ENCODE data around the gene MTMR3. TPM values are rescaled to one million over a fixed set of nuclear protein-coding genes. Genes with fewer than 3 reads are reported as not detected.

MTMR3 gene
- total and polyA plus RNA-seq, 2 donors from 2014 or later: 9.6 to 56.2 TPM

DNA sequence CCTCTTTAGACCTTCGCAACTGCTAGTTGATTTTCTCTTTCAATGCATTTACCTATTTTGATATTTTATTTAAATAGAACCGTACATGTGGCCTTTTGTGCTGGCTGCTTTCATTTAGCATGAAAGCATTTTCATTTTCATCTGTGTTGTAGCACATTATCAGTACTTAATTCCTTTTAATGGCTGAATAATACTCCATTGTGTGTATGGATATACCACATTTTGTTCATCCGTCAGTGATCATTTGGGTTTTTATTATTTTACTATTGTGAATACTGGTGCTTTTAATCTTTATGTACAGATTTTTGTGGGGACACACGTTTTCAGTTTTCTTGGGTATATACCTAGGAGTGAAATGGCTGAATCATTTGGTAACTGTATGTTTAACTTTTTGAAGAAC is 43.1 kb downstream of the MTMR3 start:
- DNase-seq: no peak
- intact Hi-C loops (cut with DNase I): no loop called here
- TF ChIP-seq, protein P1, sequence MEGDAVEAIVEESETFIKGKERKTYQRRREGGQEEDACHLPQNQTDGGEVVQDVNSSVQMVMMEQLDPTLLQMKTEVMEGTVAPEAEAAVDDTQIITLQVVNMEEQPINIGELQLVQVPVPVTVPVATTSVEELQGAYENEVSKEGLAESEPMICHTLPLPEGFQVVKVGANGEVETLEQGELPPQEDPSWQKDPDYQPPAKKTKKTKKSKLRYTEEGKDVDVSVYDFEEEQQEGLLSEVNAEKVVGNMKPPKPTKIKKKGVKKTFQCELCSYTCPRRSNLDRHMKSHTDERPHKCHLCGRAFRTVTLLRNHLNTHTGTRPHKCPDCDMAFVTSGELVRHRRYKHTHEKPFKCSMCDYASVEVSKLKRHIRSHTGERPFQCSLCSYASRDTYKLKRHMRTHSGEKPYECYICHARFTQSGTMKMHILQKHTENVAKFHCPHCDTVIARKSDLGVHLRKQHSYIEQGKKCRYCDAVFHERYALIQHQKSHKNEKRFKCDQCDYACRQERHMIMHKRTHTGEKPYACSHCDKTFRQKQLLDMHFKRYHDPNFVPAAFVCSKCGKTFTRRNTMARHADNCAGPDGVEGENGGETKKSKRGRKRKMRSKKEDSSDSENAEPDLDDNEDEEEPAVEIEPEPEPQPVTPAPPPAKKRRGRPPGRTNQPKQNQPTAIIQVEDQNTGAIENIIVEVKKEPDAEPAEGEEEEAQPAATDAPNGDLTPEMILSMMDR (IDR thresholded peaks at IDR 0.05; ENCODE audit: borderline replicate concordance, extremely low read depth, insufficient read depth): no peak
- H3K27me3 ChIP-seq (ENCODE audit: control insufficient read depth, insufficient read depth, low read length): no peaks in the 10 kb centered on the region
- no peak overlapping the region for H3K27ac ChIP-seq (ENCODE audit: low read depth in 2 of 2, low read length in 2 of 2)
- H3K9me3 ChIP-seq (ENCODE audit: control insufficient read depth in 2 of 3, insufficient read depth in 1 of 3, low read length in 3 of 3): peaks cover 0 to 6% (median 0%) of the 10 kb centered on the region in 3 donors
- FAIRE-seq: no peak
- no peak overlapping the region for H3K9ac ChIP-seq (ENCODE audit: low read length in 3 of 3)
- peaks cover 0 to 6% (median 0%) of the 10 kb centered on the region in 3 donors for H3K4me1 ChIP-seq (ENCODE audit: control insufficient read depth in 2 of 3, insufficient read depth in 2 of 3, low read depth in 1 of 3, low read length in 3 of 3)
- H3K36me3 ChIP-seq (ENCODE audit: control insufficient read depth in 2 of 3, insufficient read depth in 3 of 3, low read length in 3 of 3): no peaks in the 10 kb centered on the region
- H3K4me3 ChIP-seq (ENCODE audit: low read length in 3 of 3): no peak overlapping the region

DNA sequence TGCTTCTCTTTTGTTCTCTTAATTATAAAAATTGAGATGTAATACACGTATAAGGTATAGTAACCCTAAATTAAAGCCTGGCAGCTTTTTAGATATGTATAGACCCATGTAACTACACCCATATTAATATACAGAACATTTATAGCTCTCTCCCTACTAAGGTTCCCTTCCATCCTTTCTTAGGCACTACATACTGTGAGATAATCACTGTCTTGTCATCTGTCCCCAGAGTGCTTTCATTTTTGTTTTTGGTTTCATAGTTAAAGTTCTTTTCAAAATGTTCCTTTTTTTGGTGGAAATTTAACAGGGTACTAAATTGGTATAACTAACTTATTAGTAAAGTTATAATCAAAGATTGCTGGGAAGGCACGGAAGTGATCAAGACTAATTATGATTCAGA is 49.2 kb downstream of the MTMR3 start:
- H3K36me3 ChIP-seq (ENCODE audit: control insufficient read depth in 2 of 3, insufficient read depth in 3 of 3, low read length in 3 of 3): no peaks in the 10 kb centered on the region
- H3K9me3 ChIP-seq (ENCODE audit: control insufficient read depth in 2 of 3, insufficient read depth in 1 of 3, low read length in 3 of 3): no peaks in the 10 kb centered on the region
- no peak for FAIRE-seq
- no peak overlapping the region for H3K27ac ChIP-seq (ENCODE audit: low read depth in 2 of 2, low read length in 2 of 2)
- intact Hi-C loops (cut with DNase I): no loop called here
- no peak overlapping the region for H3K9ac ChIP-seq (ENCODE audit: low read length in 3 of 3)
- peaks cover 0 to 4% (median 0%) of the 10 kb centered on the region in 3 donors for H3K4me1 ChIP-seq (ENCODE audit: control insufficient read depth in 2 of 3, insufficient read depth in 2 of 3, low read depth in 1 of 3, low read length in 3 of 3)
- H3K27me3 ChIP-seq (ENCODE audit: control insufficient read depth, insufficient read depth, low read length): no peaks in the 10 kb centered on the region
- DNase-seq: no peak
- no peak overlapping the region for H3K4me3 ChIP-seq (ENCODE audit: low read length in 3 of 3)
- TF ChIP-seq, protein P1 (IDR thresholded peaks at IDR 0.05; ENCODE audit: borderline replicate concordance, extremely low read depth, insufficient read depth): no peak

DNA sequence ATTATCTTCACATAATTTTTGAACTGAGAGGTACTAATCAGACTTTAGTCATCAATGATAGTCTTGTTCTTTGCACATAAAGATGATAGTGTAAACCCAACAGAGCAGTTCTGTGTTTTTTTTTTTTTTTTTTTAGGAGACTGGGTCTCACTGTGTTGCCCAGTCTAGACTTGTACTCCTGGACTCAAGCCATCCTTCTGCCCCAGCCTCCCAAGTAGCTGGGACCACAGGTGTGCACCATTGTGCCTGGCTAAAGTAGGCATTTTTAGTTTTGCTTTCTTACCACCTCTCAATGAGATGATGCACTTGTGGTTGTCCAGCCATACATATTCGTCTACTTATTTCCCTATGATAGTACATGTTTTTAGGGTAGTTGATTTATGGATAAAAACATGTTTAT is 50.6 kb downstream of the MTMR3 start:
- DNase-seq (no peak), FAIRE-seq (no peak)
- Histone ChIP-seq H3K9me3 (ENCODE audit: control insufficient read depth in 2 of 3, insufficient read depth in 1 of 3, low read length in 3 of 3) (no peaks in the 10 kb centered on the region), H3K27me3 (ENCODE audit: control insufficient read depth, insufficient read depth, low read length) (no peaks in the 10 kb centered on the region), H3K27ac (ENCODE audit: low read depth in 2 of 2, low read length in 2 of 2) (no peak overlapping the region), H3K9ac (ENCODE audit: low read length in 3 of 3) (no peak overlapping the region), H3K4me3 (ENCODE audit: low read length in 3 of 3) (no peak overlapping the region), H3K4me1 (ENCODE audit: control insufficient read depth in 2 of 3, insufficient read depth in 2 of 3, low read depth in 1 of 3, low read length in 3 of 3) (peaks cover 0 to 4% (median 0%) of the 10 kb centered on the region in 3 donors), H3K36me3 (ENCODE audit: control insufficient read depth in 2 of 3, insufficient read depth in 3 of 3, low read length in 3 of 3) (no peaks in the 10 kb centered on the region)
- TF ChIP-seq, protein P1 (IDR thresholded peaks at IDR 0.05; ENCODE audit: borderline replicate concordance, extremely low read depth, insufficient read depth): no peak
- intact Hi-C loops (cut with DNase I): no loop called here

DNA sequence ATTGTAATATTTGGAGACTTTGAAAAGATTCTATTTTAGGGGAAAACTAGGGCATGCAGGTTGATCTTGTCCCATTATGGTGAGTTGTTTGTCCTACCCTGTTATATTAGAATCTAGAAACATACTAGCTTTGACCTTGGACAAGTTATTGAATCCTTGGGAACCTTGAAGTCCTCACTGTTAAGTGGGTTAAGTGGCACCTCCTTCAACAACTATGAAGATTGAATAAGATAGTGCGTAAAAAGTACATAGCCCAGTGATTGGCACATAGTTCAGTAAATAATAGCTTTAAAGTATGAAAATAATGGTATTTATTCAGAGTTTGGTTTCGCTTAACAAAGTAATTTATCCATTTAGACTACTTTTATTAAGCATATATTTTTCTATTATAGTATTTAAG is 51.6 kb downstream of the MTMR3 start:
- no peak overlapping the region for H3K9ac ChIP-seq (ENCODE audit: low read length in 3 of 3)
- no peak overlapping the region for H3K4me3 ChIP-seq (ENCODE audit: low read length in 3 of 3)
- H3K36me3 ChIP-seq (ENCODE audit: control insufficient read depth in 2 of 3, insufficient read depth in 3 of 3, low read length in 3 of 3): no peaks in the 10 kb centered on the region
- no peaks in the 10 kb centered on the region for H3K27me3 ChIP-seq (ENCODE audit: control insufficient read depth, insufficient read depth, low read length)
- TF ChIP-seq, protein P1 (IDR thresholded peaks at IDR 0.05; ENCODE audit: borderline replicate concordance, extremely low read depth, insufficient read depth): no peak
- FAIRE-seq (no peak), DNase-seq (no peak)
- H3K4me1 ChIP-seq (ENCODE audit: control insufficient read depth in 2 of 3, insufficient read depth in 2 of 3, low read depth in 1 of 3, low read length in 3 of 3): peaks cover 0 to 4% (median 0%) of the 10 kb centered on the region in 3 donors
- no peak overlapping the region for H3K27ac ChIP-seq (ENCODE audit: low read depth in 2 of 2, low read length in 2 of 2)
- intact Hi-C loops (cut with DNase I): no loop called here
- no peaks in the 10 kb centered on the region for H3K9me3 ChIP-seq (ENCODE audit: control insufficient read depth in 2 of 3, insufficient read depth in 1 of 3, low read length in 3 of 3)
